Ecto neural progenitor cell (in vitro differentiated cells): ENCODE data around the gene RPH3AL.
A peak's percentile ranks its signal among the peaks of the same experiment; 100 is the strongest.

Source experiments
- DNase-seq: peaks from one replicate; pipeline ENCODE4 v3.0.0-alpha.2; 2018; ENCODE audit warnings: low spot score

RPH3AL gene

GRCh38 chr17:336110-337021, 16.2 kb downstream of the RPH3AL start:
- DNase-seq, result peak; percentile 62

DNA sequence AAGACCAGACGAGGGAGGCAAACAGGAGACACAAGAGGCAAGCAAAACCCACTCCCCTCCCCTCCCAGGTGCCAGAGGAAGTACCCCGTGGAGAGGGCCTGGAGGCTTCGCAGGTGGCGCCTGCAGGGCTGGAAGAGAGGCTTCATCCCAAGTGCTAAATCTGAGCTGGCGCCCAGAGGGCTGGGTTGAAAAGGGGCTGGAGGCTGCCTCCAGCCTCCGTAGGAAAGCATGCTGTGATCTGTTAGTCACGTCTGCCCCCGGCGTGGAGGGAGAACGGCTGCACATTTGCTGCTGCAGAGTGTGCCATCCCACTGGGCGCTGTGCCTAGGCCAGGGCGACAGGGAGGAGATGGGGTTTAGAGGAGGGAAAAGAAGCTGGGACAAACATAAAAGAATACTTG, 16.9 kb downstream of the RPH3AL start:
- peak; percentile 54 for DNase-seq

DNA sequence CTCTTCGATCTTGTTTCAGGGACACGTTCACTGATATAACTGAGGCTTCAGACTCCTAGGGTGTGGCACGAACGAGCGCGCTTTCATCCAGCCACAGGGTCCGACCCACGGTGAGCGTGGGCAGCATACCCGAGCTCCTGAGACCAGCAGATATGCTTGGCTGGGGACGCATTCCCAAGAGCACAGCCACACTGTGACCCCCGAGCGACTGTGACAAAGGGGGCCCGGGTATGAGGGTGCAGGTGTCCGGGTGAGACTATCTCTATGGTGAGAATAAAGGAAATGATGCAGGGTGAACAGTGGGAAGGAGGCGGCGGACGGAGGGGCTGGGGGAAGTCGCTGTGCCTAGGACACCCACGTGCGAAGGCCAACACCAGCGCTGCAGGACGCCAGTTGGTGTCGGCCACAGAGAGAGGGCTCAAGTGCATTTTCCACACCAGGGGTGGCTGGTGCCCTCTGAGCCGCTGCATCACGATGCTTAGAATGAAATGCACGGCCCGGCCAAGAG, 17.6 kb downstream of the RPH3AL start:
- DNase-seq, result peak; percentile 49

DNA sequence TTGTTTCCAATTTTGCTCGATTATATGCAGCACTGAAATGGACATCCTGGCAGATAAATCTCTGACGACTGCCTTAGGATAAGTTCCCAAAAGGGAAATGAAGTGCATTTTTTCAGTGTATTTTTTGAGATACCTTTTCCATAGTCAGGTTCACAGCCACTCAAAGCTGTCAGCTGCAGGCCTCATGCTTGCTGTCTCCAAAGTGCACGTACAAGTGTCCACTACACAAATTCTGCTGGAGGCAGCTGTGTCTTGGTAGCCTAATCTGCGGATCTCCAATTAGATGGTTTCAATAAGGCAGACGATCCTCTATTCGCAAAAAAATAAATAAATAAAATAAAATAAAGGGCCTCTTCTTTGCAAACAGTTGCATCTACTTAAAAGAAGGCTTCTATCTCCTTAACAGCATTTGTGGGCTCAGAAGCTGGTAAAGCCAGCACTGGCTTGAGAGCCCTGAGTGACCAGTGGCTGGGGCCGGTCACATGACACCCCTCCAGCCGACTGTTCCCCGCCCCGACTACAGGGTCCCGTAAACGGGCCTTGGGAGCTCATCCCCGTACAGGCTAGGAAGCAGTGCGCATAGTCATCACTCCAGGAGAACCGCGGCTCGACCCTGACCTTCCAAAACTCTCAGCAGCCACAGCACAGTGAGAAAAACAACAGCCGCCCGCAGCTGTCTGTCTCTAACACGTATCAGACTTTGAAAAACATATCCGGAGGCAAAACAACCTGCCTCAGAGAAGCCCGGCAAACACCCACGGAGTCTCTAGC, 18.8 kb downstream of the RPH3AL start:
- DNase-seq, result peak; percentile 79

DNA sequence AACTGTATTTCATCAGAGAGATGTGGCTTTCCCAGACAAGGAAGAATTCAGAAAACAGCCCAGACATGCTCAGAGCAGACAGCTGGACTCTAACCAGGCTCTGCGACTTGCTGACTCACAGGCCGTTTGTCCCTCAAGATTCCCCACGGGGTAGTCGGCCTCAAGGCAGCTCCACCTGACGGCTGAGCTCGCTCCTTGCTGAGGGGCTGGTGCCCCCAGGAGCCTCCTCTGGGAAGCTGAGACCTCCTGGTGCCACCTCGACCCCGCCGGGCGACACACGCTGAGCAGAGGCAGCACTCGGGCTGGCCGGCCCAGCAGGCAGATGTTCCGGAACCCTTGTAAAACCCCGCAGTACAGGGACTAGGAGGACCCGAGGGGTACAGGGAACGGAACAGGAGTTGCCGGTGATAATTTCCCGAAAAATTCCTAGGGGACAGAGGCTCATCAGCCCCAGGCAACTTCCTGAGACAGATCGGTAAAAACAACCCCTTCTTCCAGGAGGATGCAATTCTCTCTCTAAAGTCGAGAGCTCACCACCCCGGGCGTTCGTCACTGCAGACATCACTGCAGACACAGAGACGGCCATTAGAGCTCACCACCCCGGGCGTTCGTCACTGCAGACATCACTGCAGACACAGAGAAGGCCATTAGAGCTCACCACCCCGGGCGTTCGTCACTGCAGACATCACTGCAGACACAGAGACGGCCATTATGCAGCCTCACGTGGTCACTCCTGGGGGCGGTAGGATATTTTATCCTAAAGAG, 19.9 kb downstream of the RPH3AL start:
- peak; percentile 48 for DNase-seq

- peak; percentile 47 for DNase-seq
Observed at GRCh38 chr17:332023-332422, 20.6 kb downstream of the RPH3AL start.

DNA sequence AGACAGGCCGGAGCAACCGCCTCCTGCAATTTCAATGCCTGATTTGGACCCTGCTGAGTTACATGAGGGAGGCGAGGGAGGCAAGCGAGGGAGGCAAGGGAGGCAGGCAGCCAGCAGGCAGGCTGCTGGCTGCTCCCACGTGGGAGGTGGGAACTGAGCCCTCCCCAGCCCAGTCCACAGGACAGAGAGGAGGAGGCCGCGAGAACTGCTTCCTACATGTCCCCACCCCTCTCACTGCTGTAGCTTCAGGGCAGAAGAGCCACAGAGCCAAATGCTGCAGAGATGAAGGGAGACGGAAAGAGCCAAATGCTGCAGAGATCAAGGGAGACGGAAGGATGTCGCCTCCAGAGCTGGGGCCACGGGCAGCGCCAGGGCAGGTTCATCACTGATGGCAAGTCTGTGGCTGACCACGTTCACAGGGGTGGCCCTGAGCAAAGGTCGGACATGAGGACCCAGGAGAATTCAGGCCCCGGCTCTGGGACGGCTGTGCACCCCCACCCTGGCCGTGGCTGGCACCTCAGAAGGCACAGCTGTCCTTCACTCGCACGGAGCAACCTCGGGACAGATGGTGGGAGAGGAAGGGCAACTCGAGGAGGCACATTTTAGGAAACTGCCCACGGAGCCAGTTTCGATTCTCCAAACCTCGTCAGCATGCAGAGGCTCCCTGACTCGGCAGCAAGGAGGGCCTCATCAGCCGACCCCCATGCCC, 21.5 kb downstream of the RPH3AL start:
- peak; percentile 51 for DNase-seq

GRCh38 chr17:329784-330420, 22.7 kb downstream of the RPH3AL start:
- DNase-seq, result no peak

DNA sequence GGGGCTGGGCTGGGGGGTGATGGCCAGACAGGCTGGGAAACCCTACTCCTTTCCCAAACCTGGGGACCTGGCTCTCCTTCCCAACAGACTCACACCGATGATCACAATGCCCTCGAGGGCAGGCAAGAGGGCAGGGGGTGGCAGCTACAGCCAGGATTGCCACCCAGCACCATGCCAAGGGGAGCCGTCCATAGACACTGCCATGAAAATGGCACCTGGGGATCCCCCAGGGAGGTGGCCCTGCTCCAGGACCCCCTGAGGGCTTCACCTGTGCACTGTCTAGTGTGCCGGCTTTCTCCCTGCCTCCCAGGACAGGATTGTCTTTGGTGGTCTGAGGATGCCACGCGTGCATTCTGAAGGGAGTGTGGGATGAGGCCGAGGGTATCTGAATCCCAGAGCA, 24.6 kb downstream of the RPH3AL start:
- DNase-seq, result peak; percentile 42

- DNase-seq, result no peak
Observed at GRCh38 chr17:327296-327695, 25.3 kb downstream of the RPH3AL start.

GRCh38 chr17:326010-326621, 26.5 kb downstream of the RPH3AL start:
- no peak for DNase-seq

- no peak for DNase-seq
Observed at GRCh38 chr17:325270-326009, 27.2 kb downstream of the RPH3AL start.

DNA sequence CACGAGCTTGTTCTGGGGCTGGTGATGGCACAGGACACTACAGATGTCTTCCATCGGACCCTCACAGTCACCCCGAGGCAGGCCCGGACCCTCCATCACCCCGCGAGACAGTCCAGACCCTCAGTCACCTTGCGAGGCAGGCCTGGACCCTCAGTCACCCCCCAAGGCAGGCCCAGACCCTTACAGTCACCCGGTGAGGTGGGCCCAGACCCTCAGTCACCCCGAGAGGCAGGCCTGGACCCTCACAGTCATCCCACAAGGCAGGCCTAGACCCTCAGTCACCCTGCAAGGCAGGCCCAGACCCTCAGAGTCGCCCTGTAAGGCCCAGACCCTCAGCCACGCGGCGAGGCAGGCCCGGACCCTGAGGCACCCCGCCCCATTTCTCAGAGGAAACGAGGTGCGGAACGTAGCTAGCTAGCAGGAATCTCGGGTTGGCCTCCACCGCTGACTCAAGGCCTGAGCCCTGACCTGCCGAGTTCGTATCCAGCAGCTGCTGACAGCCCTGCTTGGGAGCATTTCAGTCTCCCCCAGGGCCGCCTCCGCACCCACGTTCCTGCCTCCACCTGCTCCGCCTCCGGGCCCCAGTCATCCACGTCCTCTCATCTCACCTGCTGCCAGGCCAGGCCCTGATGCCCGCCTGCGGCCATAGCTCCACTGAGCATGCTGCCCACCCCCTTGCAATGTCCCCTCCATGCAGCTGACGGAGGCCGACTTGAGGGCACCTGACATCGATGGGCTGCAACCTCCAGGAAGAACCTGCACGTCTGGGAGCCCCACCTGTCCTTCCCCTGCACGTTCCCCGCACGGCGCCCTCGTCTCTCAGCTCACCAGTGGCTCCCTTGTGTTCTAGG, 28.7 kb downstream of the RPH3AL start:
- DNase-seq, result no peak

DNA sequence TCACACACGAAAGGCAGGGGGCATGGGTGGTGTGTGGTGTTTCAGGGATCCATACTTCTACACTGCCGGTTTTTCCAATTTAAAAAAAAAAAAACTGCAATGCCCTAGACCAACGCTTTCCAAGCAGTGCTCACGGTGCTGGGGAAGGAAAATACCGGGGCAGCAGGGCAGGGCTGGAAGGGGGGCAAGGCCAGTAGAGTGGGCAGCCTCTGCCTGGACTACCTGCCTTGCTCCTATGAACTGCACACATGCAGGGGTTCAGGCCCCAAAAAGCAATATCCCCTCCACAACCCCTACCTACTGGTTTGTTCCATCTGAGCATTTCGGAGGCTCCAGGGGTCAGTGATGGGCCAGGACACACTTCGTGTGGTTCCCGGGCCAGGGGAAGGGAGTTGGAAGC, 29.4 kb downstream of the RPH3AL start:
- no peak for DNase-seq

DNA sequence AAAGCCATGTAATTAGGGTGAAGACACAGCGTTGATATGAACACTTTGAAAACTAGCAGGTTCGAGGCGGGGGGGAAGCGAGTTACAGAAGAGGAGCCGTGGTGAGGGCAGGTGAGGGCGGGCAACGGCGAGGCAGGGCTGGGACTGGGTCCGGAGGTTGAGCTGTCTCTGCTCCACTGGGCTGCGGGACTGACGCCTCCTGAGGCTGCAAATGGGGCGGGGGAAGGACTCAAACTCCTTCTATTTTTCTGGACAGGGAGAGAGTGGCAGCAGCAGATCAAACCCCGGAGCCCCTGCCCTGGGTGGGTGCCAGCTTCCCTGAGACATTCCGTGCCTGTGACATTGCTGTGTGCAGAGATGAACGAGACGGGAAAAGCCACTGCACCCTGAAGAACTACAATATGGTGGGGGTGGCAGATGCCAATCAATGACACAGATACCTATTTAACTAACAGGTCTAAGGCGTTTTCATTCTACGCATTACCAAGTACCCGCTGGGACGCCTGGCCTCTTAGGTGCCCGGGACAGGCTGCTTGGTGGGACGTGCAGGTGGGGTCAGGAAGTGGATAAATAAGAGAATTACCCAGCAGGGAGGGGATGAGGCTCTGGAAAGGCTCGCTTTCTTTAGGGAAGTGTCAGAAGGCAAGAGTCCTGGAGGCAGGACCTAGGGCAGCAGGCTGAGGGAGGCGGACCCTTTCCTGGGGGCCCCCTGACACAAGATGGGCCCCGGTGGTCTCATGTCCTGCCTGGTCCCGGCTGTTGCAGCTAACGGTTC, 30.4 kb downstream of the RPH3AL start:
- no peak for DNase-seq

GRCh38 chr17:321386-321941, 31.1 kb downstream of the RPH3AL start:
- DNase-seq, result no peak

DNA sequence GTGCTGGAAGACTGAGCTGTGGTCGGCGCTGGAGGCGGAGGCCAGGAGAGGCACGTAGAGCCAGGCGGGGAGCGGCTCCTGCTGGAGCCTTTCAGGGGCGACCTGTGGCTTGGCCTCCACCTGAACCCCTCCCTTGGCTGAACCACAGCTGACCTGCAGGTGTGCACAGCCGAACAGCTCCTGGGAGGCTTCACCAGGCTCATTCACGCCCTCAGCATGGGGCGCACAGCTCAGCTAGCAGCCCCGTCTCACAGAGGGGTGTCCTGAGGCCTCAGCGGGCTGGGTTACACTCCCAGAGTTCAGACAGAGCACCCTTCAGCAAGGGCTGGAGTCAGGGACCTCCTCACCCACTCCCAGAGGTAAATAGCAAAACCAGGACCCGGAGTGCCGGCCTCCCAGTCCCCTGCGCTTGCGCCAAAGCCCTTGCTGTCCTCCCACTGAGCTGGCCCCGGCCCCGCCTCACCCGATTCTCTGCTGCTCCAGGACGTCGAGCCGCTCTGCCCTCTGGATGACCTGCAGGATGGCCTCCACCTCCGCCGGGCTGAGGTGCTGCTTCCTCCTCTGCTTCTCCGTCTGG, 31.7 kb downstream of the RPH3AL start:
- peak; percentile 90 for DNase-seq
